Measurements from ENCODE around the gene FHAD1.

GRCh38 chr1:15362096-15362736 lies 115.2 kb downstream of the FHAD1 start:
- TF ChIP-seq CTCF (conservative IDR thresholded peaks at IDR 0.05; ENCODE audit: low read length) (no peak), EZH2phosphoT487 (IDR thresholded peaks at IDR 0.05; ENCODE audit: borderline replicate concordance, low read depth, low read length) (no peak)
